NCI-H2029 (cell line): ENCODE measurements around the gene PLEKHO2.
"Not testable (repeated sequence)": the region's sequence is repeated elsewhere in the genome, so short reads cannot be mapped to it uniquely, and the experiment has no call there.

ENCODE experiments used
- DNase-seq: peaks from one replicate; lab custom pipeline; 2025; lab: John Stamatoyannopoulos, UW

PLEKHO2 gene, protein sequence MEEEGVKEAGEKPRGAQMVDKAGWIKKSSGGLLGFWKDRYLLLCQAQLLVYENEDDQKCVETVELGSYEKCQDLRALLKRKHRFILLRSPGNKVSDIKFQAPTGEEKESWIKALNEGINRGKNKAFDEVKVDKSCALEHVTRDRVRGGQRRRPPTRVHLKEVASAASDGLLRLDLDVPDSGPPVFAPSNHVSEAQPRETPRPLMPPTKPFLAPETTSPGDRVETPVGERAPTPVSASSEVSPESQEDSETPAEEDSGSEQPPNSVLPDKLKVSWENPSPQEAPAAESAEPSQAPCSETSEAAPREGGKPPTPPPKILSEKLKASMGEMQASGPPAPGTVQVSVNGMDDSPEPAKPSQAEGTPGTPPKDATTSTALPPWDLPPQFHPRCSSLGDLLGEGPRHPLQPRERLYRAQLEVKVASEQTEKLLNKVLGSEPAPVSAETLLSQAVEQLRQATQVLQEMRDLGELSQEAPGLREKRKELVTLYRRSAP

DNA sequence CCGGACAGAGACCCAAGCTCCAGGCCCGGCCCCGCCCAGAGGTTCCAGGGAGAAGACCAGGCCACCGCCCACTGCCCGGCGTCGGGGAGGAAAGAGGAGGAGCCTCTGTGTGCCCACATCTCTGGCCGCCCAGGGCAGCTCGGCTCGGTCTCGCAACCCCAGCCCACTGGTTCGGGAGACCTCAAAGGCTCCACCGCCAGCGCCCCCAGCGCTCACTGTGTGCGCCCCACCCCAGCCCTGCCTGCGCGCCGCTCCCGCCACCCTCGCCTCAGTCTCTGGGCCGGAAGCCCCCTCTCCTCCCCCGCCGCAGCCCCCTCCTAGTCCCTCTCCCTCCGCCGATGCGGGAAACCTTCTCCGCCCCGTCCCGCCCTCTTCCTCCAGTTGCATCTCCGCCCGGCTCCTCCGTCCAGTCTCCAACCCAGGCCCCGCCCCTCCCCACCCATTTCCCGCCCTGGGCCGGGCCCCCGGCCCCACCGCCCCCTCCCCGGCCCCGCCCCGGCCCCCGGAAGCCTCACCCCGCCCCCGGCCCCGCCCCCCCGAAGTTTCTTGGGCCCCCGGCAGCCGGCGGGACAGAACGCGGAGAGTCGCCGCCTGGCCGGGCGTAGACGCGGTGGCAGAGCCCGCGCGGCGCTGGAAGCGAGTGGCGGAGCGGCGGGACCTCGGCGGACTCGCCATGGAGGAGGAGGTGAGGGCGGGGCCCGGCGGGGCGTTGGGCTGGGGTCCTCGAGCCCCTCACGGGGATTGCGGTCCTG, at the start of gene PLEKHO2:
Gene PLEKHO2, plus strand, starts transcription at position 572 of the 752 bp plus-strand sequence. Its CDS starts 102 bp downstream, at position 674.
- peak; percentile 57 for DNase-seq

DNA sequence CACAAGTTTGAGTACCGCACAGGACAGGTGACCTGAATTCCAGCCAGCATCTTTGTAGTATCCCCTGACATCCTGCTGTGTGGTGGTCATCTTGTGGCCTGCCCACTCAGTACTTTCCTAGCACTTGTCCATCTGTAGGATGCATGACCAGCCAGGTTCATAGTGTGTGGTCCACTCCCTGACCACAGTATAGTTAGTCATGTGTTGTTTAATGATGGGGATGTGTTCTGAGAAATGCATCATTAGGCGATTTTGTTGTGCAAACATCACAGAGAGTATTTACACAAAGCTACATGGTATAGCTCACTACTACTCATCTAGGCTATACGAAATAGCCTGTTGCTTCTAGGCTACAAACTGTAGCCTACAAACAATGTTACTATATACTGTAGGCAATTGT, 49.4 kb upstream of the PLEKHO2 start:
- DNase-seq = no peak

DNA sequence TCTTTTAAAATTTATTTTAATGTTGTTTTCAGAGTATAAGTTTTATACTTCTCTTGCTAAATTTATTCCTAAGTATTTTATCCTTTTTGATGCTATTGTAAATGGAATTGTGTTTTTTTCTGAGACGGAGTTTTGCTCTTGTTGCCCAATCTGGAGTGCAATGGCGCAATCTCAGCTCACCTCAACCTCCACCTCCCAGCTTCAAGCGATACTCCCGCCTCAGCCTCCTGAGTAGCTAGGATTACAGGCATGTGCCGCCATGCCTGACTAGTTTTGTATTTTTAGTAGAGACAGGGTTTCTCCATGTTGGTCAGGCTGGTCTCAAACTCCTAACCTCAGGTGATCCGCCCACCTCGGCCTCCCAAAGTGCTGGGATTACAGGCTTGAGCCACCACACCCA, 46.4 kb upstream of the PLEKHO2 start:
- not testable (repeated sequence) for DNase-seq

DNA sequence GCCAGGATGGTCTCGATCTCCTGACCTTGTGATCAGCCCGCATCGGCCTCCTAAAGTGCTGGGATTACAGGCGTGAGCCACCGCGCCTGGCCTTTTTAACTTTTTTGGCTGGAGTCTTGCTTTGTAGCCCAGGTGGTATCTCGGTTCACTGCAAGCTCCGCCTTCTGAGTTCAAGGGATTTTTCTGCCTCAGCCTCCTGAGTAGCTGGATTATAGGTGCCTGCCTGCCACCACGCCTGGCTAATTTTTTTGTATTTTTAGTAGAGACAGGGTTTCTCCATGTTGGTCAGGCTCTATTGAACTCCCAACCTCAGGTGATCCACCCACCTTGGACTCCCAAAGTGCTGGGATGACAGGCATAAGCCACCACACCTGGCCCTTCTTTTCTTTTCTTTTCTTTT, 45.8 kb upstream of the PLEKHO2 start:
- DNase-seq = not testable (repeated sequence)

DNA sequence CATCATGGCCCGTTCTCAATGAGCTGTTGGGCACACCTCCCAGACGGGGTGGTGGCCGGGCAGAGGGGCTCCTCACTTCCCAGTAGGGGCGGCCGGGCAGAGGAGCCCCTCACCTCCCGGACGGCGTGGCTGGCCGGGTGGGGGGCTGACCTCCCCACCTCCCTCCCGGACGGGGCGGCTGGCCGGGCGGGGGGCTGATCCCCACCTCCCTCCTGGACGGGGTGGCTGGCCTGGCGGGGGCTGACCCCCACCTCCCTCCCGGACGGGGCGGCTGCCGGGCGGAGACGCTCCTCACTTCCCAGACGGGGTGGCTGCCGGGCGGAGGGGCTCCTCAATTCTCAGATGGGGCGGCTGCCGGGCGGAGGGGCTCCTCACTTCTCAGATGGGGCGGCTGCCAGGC, 42.8 kb upstream of the PLEKHO2 start:
- DNase-seq = not testable (repeated sequence)

DNA sequence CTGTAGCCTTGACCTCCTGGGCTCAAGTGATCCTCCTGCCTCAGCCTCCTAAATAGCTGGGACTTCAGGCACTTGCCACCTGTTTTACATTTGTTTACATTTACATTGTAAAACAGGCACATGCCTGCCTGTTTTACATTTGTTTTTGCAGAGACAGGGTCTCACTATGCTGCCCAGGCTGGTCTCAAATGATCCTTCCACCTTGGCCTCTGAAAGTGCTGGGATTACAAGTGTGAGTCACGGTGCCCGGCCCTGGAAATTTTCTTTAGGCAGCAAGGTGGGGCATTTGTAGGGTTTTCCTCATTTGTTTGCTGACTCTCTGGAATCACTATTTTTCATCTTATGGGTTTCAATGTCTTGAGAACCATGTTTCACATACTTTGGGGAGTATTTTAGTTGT, 41.2 kb upstream of the PLEKHO2 start:
- no peak for DNase-seq

DNA sequence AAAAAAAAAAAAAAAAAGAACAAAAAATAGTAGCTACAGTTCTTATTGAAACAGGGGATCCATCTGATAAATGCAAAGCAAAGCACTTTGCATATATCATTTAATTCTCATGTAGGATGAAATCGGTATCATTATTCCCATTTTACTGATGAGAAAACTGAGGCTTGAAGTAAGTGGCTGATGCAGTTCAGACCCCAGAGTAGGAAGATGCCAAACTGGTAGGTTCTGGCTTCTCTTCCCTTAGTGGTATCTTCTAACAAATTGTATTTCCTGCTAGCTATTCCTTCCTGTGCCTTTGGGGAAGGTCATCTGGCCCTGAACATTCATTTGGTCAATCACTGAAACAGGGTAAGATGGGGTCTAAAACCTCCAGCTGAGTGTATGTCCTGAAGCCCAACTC, 38.2 kb upstream of the PLEKHO2 start:
- DNase-seq = no peak

DNA sequence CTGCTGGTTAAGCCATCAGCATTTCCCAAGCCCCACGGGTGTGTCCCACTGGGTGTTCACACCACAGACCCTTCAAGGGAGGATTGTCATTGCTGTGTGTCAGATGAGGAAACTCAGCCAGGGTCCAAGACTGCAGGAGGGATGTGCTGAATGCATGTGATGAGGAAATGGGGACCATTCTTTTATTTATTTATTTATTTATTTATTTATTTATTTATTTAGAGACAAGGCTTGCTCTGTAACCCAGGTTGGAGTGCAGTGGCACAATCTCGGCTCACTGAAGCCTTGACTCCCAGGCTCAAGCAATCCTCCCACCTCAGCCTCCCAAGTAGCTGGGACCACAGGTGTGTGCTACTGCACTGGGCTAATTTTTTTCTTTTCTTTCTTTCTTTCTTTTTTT, 37.1 kb upstream of the PLEKHO2 start:
- DNase-seq = no peak

DNA sequence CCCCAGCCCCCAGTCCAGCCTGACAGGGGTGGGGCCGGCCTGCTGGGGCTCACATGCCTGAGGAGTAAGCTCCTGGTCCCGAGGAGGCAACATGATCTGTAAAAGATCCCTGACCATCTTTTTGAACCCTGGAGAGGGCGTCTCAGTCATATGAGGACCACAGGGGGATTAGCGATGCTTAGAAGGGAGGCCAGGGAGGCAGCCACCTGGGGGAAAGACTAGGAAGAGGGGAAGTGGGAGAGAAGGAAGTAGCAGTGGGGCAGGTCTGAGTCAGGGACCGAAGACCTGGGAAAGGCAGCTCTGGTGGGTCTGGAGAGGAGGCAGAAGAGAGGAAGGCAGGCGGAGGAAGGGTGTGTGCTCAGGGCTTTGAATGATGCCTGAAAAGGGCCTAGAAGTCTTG, 35.2 kb upstream of the PLEKHO2 start:
- no peak for DNase-seq

DNA sequence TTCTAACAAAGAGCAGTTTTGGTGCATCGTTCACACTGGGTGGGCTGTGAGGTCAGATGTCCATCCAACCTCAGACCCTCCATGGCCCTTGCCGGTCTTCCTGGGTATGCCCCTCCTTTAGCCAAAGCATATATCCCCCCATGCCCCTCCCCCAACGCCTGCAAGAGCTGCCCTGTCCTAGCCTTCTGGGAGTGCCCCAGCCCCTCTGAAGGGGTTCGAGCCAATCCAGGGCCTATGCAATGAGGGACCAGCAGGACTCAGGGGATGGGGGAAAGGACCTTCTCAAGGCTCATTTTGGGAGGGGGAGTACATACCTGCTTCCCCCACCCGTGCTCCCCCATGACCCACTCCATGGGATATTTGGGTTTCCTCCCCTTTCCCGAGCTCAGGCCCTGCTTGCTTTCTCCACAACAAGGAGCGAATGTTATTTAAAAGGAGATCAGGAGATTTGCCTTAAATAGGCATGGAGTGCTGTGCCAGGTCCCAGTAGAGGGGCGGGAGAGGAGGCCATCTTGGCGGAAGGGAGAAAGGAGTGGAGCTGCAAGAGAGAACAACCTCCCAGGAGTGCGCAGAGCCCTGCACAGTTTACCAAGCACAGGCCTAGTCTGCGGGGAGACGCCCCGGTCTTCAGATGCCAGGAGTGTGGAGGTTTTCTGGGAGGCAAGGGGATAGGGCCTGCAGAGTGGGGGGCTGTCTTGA, 34.5 kb upstream of the PLEKHO2 start:
- no peak for DNase-seq

DNA sequence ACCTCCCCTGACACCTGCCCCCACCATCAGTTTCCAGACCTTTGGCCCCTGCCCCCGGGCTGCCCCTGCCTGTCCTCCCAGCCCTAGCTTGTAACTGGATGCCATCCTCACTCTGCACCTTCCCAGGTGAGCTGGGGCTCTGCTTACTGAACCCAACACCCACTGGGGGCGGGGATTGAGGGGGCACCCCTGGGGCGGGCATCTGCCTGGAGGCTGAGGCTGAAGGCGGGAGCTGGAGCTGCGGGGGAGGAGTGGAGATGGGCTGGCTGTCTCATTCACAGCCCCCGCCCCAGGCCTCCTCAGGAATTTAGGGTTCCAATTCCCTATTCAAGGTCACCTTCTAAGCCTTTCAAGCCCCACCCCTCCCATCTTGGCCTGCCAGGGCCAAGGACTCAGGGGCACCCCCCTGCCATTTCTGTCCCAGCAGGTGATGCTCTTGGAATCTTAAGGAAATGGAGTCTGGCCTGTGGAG, 33.9 kb upstream of the PLEKHO2 start:
- no peak for DNase-seq

DNA sequence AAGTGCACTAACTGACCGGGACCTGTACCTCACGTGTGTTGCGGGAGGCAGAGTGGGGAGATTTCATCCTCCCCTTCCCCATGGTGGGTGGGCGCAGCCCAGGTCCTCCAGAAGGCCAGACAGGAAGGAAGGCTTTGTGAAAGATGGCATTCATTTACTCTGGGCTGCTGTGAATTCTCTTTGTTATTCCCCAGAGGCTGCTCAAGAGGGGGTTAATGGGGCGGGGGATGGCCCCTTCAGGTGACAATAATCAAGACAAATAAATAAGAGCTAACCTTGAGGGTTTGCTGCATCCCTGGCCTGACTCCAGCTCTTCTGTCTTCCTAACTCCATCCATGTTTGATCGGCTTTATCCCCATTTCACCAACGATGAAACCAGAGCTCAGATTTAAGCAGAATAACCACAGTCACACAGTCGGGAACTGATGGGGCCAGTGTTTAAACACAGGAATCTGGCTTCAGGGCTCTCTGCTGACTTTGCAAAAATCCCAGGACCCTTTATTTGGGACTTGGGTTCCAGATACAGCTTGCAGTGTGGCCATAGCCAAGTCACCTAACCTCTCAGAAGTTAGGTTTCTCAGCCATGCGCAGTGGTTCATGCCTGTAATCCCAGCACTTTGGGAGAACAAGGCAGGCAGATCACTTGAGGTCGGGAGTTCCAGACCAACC, 32.8 kb upstream of the PLEKHO2 start:
- no peak for DNase-seq

DNA sequence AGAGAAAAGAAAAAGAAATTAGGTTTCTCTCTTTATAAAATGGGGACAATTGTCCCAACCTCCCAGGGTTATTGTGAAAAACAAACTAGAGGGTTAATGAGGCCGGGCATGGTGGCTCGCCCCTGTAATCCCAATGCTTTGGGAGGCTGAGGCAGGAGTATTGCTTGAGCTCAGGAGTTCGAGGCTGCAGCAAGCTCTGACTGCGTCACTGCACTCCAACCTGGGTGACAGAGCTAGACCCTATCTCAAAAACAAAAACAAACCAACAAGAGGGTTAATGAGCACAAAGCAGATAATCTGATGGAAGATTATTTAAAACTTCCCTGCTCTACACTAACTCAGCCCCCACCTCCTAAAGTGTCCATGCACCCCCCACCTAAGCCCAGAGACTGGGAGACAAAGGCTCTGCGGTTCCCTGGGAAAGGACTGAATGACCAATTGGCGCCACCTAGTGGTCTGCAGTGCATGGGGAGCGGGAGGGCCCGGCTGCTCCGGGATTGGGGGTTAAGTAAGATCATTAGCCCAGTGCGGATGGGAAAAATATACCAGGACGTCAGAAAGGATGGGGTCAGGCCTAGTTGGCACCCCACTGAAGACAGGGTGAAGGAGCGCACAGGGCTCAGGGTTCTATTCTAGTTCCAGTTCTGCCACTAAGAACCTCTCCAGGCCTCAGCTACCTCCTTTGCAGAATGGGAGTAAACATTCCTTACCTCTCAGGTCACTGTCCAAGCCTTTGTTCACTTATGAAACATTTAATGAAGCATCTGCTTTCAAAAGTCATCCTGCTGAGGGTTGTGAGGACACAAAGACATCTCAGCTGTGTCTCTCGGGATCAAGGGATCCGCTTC, 31.8 kb upstream of the PLEKHO2 start:
- peak; percentile 35 for DNase-seq

DNA sequence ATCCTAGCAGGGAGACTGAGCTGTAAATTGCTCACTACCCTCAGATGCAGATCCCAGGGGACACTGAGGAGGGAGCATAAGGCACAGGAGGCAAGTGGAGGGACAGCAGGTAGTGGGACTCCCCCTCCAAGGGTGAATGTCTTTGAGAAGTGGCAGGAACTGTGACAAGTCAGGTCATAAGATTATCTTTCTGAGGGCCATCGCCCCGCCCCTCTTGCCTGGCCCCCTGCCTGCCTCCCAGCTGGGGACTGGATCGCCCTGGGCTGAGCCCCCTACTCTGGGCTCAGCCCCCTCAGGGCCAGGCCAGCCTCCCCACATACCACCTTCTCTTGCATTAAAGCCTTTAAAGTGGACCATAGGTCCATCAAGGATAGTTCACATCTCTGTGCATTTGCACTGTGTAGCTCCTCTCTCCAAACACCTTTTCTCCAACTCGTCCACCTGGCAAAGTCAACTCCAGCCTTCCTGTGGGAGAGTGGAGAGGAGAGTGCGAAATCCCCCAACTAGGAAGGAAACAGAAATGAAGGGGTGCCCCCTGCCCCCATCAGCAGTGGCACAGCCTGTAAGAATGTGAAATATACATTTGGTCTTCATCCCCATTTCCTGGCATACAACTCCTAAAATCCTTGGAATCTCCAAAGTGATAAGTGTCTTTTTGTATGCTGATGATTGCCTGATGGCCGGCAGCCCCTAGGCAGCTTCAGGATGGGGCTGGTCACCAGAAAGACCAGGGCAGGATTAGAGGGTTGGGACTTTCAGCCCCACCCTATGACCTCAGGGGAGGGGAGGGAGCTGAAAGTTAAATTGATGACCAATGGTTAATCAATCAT, 31.0 kb upstream of the PLEKHO2 start:
- no peak for DNase-seq

DNA sequence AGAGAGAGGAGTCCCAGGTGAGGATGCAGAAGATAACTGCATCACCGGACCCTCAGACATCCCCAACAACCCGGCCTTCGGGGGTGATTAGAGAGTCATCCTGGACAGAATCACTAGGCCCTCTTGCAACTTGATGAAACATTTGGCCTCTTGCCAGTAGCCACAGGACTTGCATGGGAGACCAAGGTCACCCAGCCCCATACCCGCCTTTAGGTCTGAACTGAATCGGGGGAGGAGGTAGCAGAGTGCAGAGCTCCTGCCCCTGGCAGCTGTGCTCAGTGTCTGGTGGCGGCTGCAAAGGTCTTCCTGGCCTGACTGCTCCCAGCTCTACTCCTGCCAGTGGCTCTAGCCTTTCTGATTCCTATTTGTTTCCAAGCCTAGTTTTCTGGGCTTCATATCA, 28.6 kb upstream of the PLEKHO2 start:
- no peak for DNase-seq

DNA sequence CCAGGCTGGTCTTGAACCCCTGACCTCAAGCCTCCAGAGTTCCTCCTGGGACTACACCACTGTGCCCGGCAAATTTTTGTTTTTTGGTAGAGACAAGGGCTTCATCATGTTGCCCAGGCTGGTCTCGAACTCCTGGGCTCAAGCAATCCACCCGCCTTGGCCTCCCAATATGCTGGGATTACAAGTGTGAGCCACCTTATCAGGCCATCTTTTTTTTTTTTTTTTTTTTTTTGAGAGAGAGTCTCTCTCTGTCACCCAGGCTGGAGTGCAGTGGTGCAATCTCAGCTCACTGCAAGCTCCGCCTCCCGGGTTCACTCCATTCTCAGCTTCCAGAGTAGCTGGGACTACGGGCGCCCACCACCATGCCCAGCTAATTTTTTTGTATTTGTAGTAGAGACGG, 27.4 kb upstream of the PLEKHO2 start:
- DNase-seq = not testable (repeated sequence)

DNA sequence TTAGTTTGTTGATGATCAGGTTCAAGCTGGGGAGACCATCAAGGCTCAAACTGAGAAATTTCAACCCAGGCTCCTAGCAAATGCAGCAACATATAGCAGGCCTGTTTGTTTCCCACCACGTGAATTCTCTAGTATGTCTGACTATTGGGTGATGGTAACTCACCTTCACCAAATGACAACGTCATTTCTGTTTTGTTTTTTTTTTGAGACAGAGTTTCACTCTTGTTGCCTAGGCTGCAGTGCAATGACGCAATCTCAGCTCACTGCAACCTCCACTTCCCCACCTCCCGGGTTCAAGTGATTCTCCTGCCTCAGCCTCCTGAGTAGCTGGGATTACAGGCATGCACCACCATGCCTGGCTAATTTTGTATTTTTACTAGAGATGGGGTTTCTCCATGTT, 26.8 kb upstream of the PLEKHO2 start:
- not testable (repeated sequence) for DNase-seq

DNA sequence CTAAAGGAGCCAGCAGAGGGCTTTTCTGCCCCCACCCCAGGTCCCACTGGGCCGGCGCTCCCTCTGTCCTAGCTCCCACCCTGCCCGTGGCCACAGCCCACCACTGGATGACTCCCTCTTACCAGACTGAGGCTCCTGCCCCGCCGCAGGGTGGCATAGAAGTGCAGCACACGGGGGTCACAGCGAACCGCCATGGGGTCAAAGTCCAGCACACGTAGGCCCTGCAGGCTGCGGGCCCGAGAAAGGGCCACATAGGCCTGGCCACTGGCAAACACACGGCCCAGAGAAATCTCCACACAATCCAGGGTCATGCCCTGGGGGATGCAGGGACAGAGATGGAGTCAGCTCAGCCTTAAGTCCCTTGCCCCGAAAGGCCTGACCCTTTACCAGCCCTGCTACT, 25.3 kb upstream of the PLEKHO2 start:
- DNase-seq = no peak

DNA sequence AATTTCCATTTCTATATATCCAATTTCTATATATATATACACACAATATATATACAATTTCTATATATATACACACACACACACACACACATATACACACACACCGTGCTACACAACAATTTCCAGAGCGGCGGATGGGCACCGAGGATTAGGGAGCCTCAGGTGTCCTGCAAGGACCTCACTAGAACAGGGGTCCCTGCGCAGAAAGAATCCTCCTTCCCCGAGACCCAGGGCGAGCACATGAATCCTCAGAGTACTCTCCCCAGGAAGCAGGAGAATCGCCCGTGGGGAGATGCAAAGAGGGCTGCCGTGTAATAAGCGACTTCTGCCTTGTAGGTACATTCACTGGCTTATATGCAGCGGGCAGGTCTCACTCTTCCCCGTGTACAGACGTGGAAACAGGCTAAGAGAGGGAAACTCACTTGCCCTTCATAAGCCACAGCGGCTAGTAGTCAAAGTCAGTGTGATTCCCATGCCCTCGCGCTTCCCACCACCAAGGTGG, 16.7 kb upstream of the PLEKHO2 start:
- no peak for DNase-seq
